HepG2 (cell line): ENCODE data around the gene SYMPK. TPM values are rescaled to one million over a fixed set of nuclear protein-coding genes. Genes with fewer than 3 reads are reported as not detected.
A peak's percentile ranks its signal among the peaks of the same experiment; 100 is the strongest.

Source experiments
- ATF7-NPFF ChIP-seq: sonication (generic); formaldehyde crosslinking; IDR thresholded peaks from 2 replicates; pipeline ENCODE4 v1.8.1; 2023; ENCODE audit warnings: mild to moderate bottlenecking, low read depth, missing genetic modification reagents, moderate library complexity
- ELF4 ChIP-seq: sonication (generic); formaldehyde crosslinking; IDR thresholded peaks from 2 replicates; pipeline ENCODE4 v1.5.0; 2020; ENCODE audit warnings: missing genetic modification reagents, mild to moderate bottlenecking, moderate library complexity, borderline replicate concordance
- HNF1A ChIP-seq, 2 experiments: sonication (generic) in 1 of 2; formaldehyde crosslinking in 1 of 2; IDR thresholded peaks; 2 replicates each; pipeline versions ENCODE4 v1.4.0 to v1.6.1; 2016 to 2020; ENCODE audit warnings: borderline replicate concordance in 1 of 2, low read depth in 1 of 2, mild to moderate bottlenecking in 1 of 2, missing genetic modification reagents in 1 of 2
- MYC ChIP-seq: sonication (generic); formaldehyde crosslinking; IDR thresholded peaks from 2 replicates; pipeline ENCODE4 v1.9.0; 2021; ENCODE audit warnings: missing genetic modification reagents, borderline replicate concordance
- NCOA2 ChIP-seq: sonication (generic); formaldehyde crosslinking; IDR thresholded peaks from 2 replicates; pipeline ENCODE4 v1.8.0; 2022; ENCODE audit warnings: inconsistent platforms
- NFKB2 ChIP-seq: sonication (generic); formaldehyde crosslinking; IDR thresholded peaks from 2 replicates; pipeline ENCODE4 v1.4.0; 2020; ENCODE audit warnings: missing genetic modification reagents, borderline replicate concordance
- PHF20 ChIP-seq: sonication (generic); formaldehyde crosslinking; IDR thresholded peaks from 2 replicates; pipeline ENCODE4 v1.5.0; 2020; ENCODE audit warnings: mild to moderate bottlenecking, missing genetic modification reagents
- POLR2G ChIP-seq: fragments of 200-400 bp; formaldehyde crosslinking; IDR thresholded peaks from 2 replicates; pipeline ENCODE4 v1.6.1; 2018; ENCODE audit warnings: mild to moderate bottlenecking, low read depth, low read length, moderate library complexity
- SRF ChIP-seq: IDR thresholded peaks from 2 replicates; pipeline ENCODE4 v1.6.1; 2011; ENCODE audit warnings: mild to moderate bottlenecking, low read depth, low read length, moderate library complexity
- TP53 ChIP-seq: sonication (generic); formaldehyde crosslinking; conservative IDR thresholded peaks from 2 replicates; pipeline ENCODE4 v1.4.0; 2020; ENCODE audit warnings: missing genetic modification reagents
- ZBTB10 ChIP-seq: sonication (generic); formaldehyde crosslinking; IDR thresholded peaks from 2 replicates; pipeline ENCODE4 v1.4.0; 2020; ENCODE audit warnings: missing genetic modification reagents, borderline replicate concordance
- ZKSCAN8 ChIP-seq: IDR thresholded peaks from 2 replicates; pipeline ENCODE4 v1.6.1; 2016; ENCODE audit warnings: borderline replicate concordance, missing genetic modification reagents, missing compliant biosample characterization
- ZNF556 ChIP-seq: sonication (generic); formaldehyde crosslinking; IDR thresholded peaks from 2 replicates; pipeline ENCODE4 v1.4.0; 2020; ENCODE audit warnings: mild to moderate bottlenecking, missing genetic modification reagents, borderline replicate concordance
- ZNF687 ChIP-seq: sonication (generic); formaldehyde crosslinking; IDR thresholded peaks from 2 replicates; pipeline ENCODE4 v1.5.1; 2020; ENCODE audit warnings: mild to moderate bottlenecking, missing genetic modification reagents, moderate library complexity
- ZNF780A ChIP-seq: sonication (generic); formaldehyde crosslinking; IDR thresholded peaks from 2 replicates; pipeline ENCODE4 v1.8.0; 2022; ENCODE audit warnings: mild to moderate bottlenecking, missing genetic modification reagents, moderate library complexity
- polyA plus RNA-seq, 8 experiments: library from polyadenylated mRNA; depleted of rRNA in 3 of 8; stranded (reverse) in 7 of 8; unstranded in 1 of 8; fragments of >200 nt; fragmentation: Illumina TruSeq in 4 of 8; extraction: Trizol in 4 of 8; gene quantifications; 2 replicates each; pipeline versions ENCODE4 v1.2.1 to v1.2.3, GENCODE V29; 2011 to 2016; ENCODE audit warnings: low read depth in 4 of 8, missing spikeins in 1 of 8, mixed read lengths in 1 of 8; ENCODE audit not compliant: insufficient read depth in 1 of 8
- total RNA-seq, 5 experiments: library from RNA; depleted of rRNA; stranded (reverse); fragments of >200 nt; fragmentation: Illumina TruSeq; extraction: Trizol; gene quantifications; 2 replicates each; pipeline ENCODE4 v1.2.3, GENCODE V29; 2016; ENCODE audit warnings: low read depth in 1 of 5
- TF ChIP-seq, protein P1 (sequence below): sonication (generic); formaldehyde crosslinking; IDR thresholded peaks from 2 replicates; pipeline ENCODE4 v1.4.0; 2020; ENCODE audit warnings: missing genetic modification reagents

SYMPK gene
- total and polyA plus RNA-seq, 2 of the 13 experiments (the other 11 are each of a cell fraction or from before 2014, with no cell fraction given), result 21.9 to 55.7 TPM

- TF ChIP-seq ZNF556 (CRISPR knock-in tag) (no peak), HNF1A (IDR thresholded peaks at IDR 0.05; ENCODE audit: low read depth) (no peak), HNF1A (CRISPR knock-in tag; IDR thresholded peaks at IDR 0.05; ENCODE audit: borderline replicate concordance) (no peak), PHF20 (CRISPR knock-in tag) (no peak), ZNF780A (CRISPR knock-in tag) (no peak), ZBTB10 (peak; percentile 56; the same call in 1 of the 2 replicates), ELF4 (CRISPR knock-in tag) (no peak), TP53 (CRISPR knock-in tag) (no peak), NFKB2 (no peak), ZKSCAN8 (CRISPR knock-in tag) (no peak), SRF (no peak), ATF7-NPFF (no peak), ZNF687 (peak; percentile 81), MYC (0 out of 2 replicates have a peak, but pooled peaks have one; percentile 8), POLR2G (no peak), NCOA2 (CRISPR knock-in tag) (no peak)
- TF ChIP-seq, protein P1, sequence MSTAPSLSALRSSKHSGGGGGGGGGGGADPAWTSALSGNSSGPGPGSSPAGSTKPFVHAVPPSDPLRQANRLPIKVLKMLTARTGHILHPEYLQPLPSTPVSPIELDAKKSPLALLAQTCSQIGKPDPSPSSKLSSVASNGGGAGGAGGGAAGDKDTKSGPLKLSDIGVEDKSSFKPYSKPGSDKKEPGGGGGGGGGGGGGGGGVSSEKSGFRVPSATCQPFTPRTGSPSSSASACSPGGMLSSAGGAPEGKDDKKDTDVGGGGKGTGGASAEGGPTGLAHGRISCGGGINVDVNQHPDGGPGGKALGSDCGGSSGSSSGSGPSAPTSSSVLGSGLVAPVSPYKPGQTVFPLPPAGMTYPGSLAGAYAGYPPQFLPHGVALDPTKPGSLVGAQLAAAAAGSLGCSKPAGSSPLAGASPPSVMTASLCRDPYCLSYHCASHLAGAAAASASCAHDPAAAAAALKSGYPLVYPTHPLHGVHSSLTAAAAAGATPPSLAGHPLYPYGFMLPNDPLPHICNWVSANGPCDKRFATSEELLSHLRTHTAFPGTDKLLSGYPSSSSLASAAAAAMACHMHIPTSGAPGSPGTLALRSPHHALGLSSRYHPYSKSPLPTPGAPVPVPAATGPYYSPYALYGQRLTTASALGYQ (CRISPR knock-in tag), result no peak
Measured at GRCh38 chr19:45901432-45901911, 38.5 kb upstream of the SYMPK start (continued).
